GM12872 (cell line): Measurements from ENCODE around the gene OSBPL1A.

Source experiments
- CTCF ChIP-seq: IDR thresholded peaks from 3 replicates; pipeline ENCODE4 v1.5.1; 2011; ENCODE audit warnings: low read depth, mild to moderate bottlenecking, low read length, moderate library complexity; ENCODE audit not compliant: insufficient read depth

OSBPL1A gene

GRCh38 chr18:24227977-24228666, 169.5 kb downstream of the OSBPL1A start:
- TF ChIP-seq CTCF: no peak

- no peak for TF ChIP-seq CTCF
These were observed 177.3 kb downstream of the OSBPL1A start for GRCh38 chr18:24220318-24220688.

GRCh38 chr18:24219561-24220317, 177.9 kb downstream of the OSBPL1A start:
- no peak for TF ChIP-seq CTCF

GRCh38 chr18:24214913-24215312, 182.7 kb downstream of the OSBPL1A start:
- no peak for TF ChIP-seq CTCF

GRCh38 chr18:24214144-24214543, 183.5 kb downstream of the OSBPL1A start:
- no peak for TF ChIP-seq CTCF

- TF ChIP-seq CTCF: no peak
These were observed 184.7 kb downstream of the OSBPL1A start for GRCh38 chr18:24212939-24213338.

GRCh38 chr18:24209558-24209957, 188.1 kb downstream of the OSBPL1A start:
- TF ChIP-seq CTCF: no peak
